ENCODE results near the gene ATG7. TPM values are rescaled to one million over a fixed set of nuclear protein-coding genes. Genes with fewer than 3 reads are reported as not detected.

ATG7 gene
- total RNA-seq, 1 donor from 2014 or later: 42.5 TPM

DNA sequence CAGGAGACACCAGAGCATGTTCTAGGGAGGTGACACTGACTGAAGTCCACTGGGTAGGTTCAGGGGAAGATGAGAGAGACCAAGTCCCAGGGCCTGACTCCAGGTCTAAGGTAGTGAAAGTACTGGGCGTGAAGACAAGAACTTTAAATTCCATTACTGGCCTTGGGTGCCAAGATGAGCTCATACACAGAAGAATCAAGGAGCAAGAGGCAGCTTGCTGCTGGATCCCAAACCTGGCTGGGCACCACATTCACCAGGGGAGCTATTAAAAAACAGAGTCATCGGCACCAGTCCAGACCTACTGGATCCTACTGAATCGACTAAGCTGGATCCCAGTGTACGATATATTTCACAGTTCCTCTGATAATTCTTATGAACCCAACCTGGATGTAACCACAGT is 42.1 kb upstream of the ATG7 start:
- Mint-ChIP-seq H3K27ac (ENCODE audit: unreplicated experiment) (no peak overlapping the region), H3K4me3 (ENCODE audit: unreplicated experiment) (no peak overlapping the region), H3K27me3 (ENCODE audit: unreplicated experiment) (no peaks in the 10 kb centered on the region), H3K36me3 (ENCODE audit: unreplicated experiment) (peaks cover 20% of the 10 kb centered on the region), H3K9me3 (ENCODE audit: unreplicated experiment) (no peaks in the 10 kb centered on the region), H3K4me1 (ENCODE audit: unreplicated experiment) (peaks cover 25% of the 10 kb centered on the region)
- DNase-seq (ENCODE audit: extremely low spot score, unreplicated experiment): no peak
- TF ChIP-seq, protein P1, sequence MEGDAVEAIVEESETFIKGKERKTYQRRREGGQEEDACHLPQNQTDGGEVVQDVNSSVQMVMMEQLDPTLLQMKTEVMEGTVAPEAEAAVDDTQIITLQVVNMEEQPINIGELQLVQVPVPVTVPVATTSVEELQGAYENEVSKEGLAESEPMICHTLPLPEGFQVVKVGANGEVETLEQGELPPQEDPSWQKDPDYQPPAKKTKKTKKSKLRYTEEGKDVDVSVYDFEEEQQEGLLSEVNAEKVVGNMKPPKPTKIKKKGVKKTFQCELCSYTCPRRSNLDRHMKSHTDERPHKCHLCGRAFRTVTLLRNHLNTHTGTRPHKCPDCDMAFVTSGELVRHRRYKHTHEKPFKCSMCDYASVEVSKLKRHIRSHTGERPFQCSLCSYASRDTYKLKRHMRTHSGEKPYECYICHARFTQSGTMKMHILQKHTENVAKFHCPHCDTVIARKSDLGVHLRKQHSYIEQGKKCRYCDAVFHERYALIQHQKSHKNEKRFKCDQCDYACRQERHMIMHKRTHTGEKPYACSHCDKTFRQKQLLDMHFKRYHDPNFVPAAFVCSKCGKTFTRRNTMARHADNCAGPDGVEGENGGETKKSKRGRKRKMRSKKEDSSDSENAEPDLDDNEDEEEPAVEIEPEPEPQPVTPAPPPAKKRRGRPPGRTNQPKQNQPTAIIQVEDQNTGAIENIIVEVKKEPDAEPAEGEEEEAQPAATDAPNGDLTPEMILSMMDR (IDR thresholded peaks at IDR 0.05): no peak

DNA sequence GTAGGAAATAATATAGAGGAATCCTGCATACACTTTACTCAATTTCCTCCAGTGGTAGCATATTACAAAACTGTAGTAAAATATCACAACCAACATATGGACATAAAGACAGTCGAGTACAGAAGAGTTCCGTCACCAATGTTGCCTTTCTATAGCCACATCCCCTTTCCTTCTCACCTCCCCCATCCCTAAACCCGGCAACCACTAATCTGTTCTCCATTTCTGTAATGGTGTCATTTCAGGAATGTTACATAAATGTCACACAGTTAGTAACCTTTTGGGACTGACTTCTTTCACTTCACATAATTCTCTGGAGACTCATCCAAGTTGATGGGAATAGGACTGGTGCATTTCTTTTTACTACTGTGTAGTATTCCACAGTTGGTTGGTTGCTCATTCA is 41.4 kb upstream of the ATG7 start:
- no peak overlapping the region for H3K27ac Mint-ChIP-seq (ENCODE audit: unreplicated experiment)
- peaks cover 21% of the 10 kb centered on the region for H3K4me1 Mint-ChIP-seq (ENCODE audit: unreplicated experiment)
- no peaks in the 10 kb centered on the region for H3K9me3 Mint-ChIP-seq (ENCODE audit: unreplicated experiment)
- TF ChIP-seq, protein P1 (IDR thresholded peaks at IDR 0.05): no peak
- peaks cover 27% of the 10 kb centered on the region for H3K36me3 Mint-ChIP-seq (ENCODE audit: unreplicated experiment)
- H3K4me3 Mint-ChIP-seq (ENCODE audit: unreplicated experiment): no peak overlapping the region
- no peaks in the 10 kb centered on the region for H3K27me3 Mint-ChIP-seq (ENCODE audit: unreplicated experiment)
- no peak for DNase-seq (ENCODE audit: extremely low spot score, unreplicated experiment)

DNA sequence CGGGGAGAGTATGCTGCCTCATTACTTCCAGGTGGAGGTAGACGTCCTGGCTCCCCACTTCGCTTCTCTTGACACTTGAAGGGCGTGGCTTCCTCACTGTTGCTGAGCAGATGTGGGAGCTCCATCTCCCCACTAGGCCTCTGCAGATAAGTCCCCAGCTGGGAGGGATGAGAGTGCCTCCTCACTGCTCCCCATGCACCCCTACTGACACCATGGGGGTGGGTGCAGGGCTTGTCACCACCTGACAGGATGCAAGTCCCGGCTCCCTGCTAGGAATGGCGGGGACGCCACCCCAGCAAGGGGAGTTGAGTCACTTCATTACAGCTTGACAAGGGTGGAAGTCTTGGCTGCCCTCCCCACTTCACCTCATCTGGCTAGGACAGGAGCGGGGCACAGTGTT is 36.8 kb upstream of the ATG7 start:
- TF ChIP-seq, protein P1 (IDR thresholded peaks at IDR 0.05): no peak
- H3K9me3 Mint-ChIP-seq (ENCODE audit: unreplicated experiment): peaks cover 8% of the 10 kb centered on the region
- peaks cover 25% of the 10 kb centered on the region for H3K36me3 Mint-ChIP-seq (ENCODE audit: unreplicated experiment)
- peaks cover 47% of the 10 kb centered on the region for H3K4me1 Mint-ChIP-seq (ENCODE audit: unreplicated experiment)
- no peak for DNase-seq (ENCODE audit: extremely low spot score, unreplicated experiment)
- H3K27ac Mint-ChIP-seq (ENCODE audit: unreplicated experiment): no peak overlapping the region
- no peak overlapping the region for H3K4me3 Mint-ChIP-seq (ENCODE audit: unreplicated experiment)
- H3K27me3 Mint-ChIP-seq (ENCODE audit: unreplicated experiment): no peaks in the 10 kb centered on the region

DNA sequence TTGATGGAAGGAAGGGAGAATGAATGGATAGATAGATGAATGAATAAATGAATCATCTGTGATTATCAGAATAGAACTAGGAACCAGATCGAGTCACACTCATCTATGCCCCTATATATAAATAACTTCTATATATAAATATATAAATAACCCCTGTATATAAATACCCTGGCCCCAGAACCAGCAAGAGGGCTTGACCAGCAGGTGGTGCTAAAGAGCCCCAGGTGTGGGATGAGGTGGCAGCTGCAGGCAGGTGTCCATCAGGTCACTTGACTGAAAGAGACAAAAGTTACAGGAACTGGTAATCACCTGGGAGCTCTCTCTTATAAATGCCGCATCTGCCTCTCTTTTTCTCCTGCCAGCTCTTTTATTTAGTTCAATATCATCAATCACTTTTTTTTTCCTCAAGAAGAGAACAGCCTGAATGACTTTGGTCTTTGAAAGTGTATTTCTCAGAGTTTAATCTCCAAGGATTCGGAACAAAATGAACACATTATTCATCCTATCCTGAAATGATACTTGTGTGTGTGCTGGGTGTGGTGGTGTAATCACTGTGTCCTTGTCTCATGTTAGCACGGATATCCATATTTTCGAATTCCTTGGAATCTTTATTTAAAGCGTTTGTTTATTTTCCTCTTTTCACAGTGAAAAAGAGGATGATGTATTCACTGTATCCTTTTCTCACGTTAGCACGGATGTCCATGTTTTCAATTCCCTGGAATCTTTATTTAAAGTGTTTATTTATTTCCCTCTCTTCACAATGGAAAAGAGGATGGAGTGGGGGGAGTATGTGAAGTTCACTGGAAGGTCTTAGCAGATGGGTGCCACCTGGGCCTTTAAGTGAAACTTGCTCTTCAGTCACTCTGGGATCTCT is 35.4 kb upstream of the ATG7 start:
- H3K27me3 Mint-ChIP-seq (ENCODE audit: unreplicated experiment): no peaks in the 10 kb centered on the region
- H3K4me3 Mint-ChIP-seq (ENCODE audit: unreplicated experiment): peak overlapping the region; percentile 31
- peaks cover 25% of the 10 kb centered on the region for H3K36me3 Mint-ChIP-seq (ENCODE audit: unreplicated experiment)
- H3K27ac Mint-ChIP-seq (ENCODE audit: unreplicated experiment): peak overlapping the region; percentile 97
- TF ChIP-seq, protein P1 (IDR thresholded peaks at IDR 0.05): peak; percentile 80
- peaks cover 47% of the 10 kb centered on the region for H3K4me1 Mint-ChIP-seq (ENCODE audit: unreplicated experiment)
- DNase-seq (ENCODE audit: extremely low spot score, unreplicated experiment): no peak
- peaks cover 8% of the 10 kb centered on the region for H3K9me3 Mint-ChIP-seq (ENCODE audit: unreplicated experiment)

DNA sequence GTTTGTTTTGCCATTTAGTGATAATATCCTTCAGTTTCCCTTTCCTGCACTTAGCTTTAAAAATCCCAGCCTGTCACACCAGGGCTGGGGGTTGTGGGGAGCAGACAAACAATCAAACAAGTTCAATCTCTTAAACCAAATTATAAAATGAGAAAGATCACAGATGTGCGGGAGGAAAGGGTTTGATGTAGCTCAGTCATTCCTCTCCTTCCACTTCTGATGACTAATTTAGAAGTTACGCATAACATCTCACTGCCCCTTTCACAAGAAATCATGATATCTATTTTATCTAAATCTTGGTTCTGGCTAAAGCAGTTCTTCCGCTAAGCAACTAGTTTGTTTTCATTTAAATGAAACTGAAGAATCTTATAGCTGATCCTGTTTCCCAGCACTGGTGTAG is 34.1 kb upstream of the ATG7 start:
- Mint-ChIP-seq H3K4me1 (ENCODE audit: unreplicated experiment) (peaks cover 47% of the 10 kb centered on the region), H3K27me3 (ENCODE audit: unreplicated experiment) (no peaks in the 10 kb centered on the region), H3K27ac (ENCODE audit: unreplicated experiment) (peak overlapping the region; percentile 97), H3K9me3 (ENCODE audit: unreplicated experiment) (peaks cover 8% of the 10 kb centered on the region), H3K36me3 (ENCODE audit: unreplicated experiment) (peaks cover 19% of the 10 kb centered on the region), H3K4me3 (ENCODE audit: unreplicated experiment) (peak overlapping the region; percentile 58)
- no peak for DNase-seq (ENCODE audit: extremely low spot score, unreplicated experiment)
- TF ChIP-seq, protein P1 (IDR thresholded peaks at IDR 0.05): no peak

Measured in osteocyte (in vitro differentiated cells).